ENCODE measurements around the gene UBE2G1. TPM values are rescaled to one million over a fixed set of nuclear protein-coding genes. Genes with fewer than 3 reads are reported as not detected.

The UBE2G1 gene
- total and polyA plus RNA-seq, 10 of the 15 experiments (the other 5 are each of a cell fraction or from before 2014, with no cell fraction given): 24.4 to 139 (median 77.4) TPM

- no peak for TF ChIP-seq ATF3 (IDR thresholded peaks at IDR 0.05; ENCODE audit: borderline replicate concordance, extremely low read depth, low read depth, low read length)
- TF ChIP-seq HDGF (IDR thresholded peaks at IDR 0.05): peak; percentile 59; the same call in 1 of the 2 replicates
- TF ChIP-seq NFIC (IDR thresholded peaks at IDR 0.05; ENCODE audit: low read depth, low read length): no peak
- no peak for TF ChIP-seq ZNF592 (IDR thresholded peaks at IDR 0.05)
- TF ChIP-seq NFYA (IDR thresholded peaks at IDR 0.05; ENCODE audit: borderline replicate concordance, low read depth, low read length): no peak
- TF ChIP-seq SREBF2 (IDR thresholded peaks at IDR 0.05; ENCODE audit: low read length): no peak
- TF ChIP-seq EGR1 (IDR thresholded peaks at IDR 0.05; ENCODE audit: borderline replicate concordance in 1 of 2, low read depth in 2 of 2, low read length in 2 of 2): peak in 1 of 2 experiments; percentile 56; a peak in 2 of 3 replicates
- peak; percentile 7 to 21 (median 16); a peak in 4 of 6 replicates for TF ChIP-seq CTCF (IDR thresholded peaks at IDR 0.05 in 2 of 3, conservative IDR thresholded peaks at IDR 0.05 in 1 of 3; ENCODE audit: control insufficient read depth in 2 of 3, extremely low read depth in 1 of 3, insufficient read depth in 1 of 3, low read depth in 3 of 3, low read length in 3 of 3)
- no peak for TF ChIP-seq STAT3 (IDR thresholded peaks at IDR 0.05; ENCODE audit: low read depth, low read length)
- TF ChIP-seq CREM (IDR thresholded peaks at IDR 0.05; ENCODE audit: low read depth): peak; percentile 47; the same call in 1 of the 2 replicates
- peak; percentile 84; the same call in 1 of the 2 replicates for TF ChIP-seq SMAD5 (IDR thresholded peaks at IDR 0.05; ENCODE audit: low read depth)
- no peak for TF ChIP-seq PAX5 (IDR thresholded peaks at IDR 0.05; ENCODE audit: borderline replicate concordance, low read depth, low read length)
- TF ChIP-seq EZH2 (IDR thresholded peaks at IDR 0.05; ENCODE audit: borderline replicate concordance, control insufficient read depth, low read depth, low read length): no peak
- no peak; the same call in 1 of the 2 replicates for TF ChIP-seq DPF2 (IDR thresholded peaks at IDR 0.05)
- TF ChIP-seq IRF5 (IDR thresholded peaks at IDR 0.05; ENCODE audit: borderline replicate concordance): peak; percentile 96
- no peak for TF ChIP-seq IRF3 (IDR thresholded peaks at IDR 0.05)
- TF ChIP-seq BRCA1 (IDR thresholded peaks at IDR 0.05; ENCODE audit: low read depth, low read length): peak; percentile 99
- 0 out of 2 replicates have a peak, but pooled peaks have one; percentile 30 for TF ChIP-seq TARDBP (IDR thresholded peaks at IDR 0.05; ENCODE audit: borderline replicate concordance)
- TF ChIP-seq SIX5 (IDR thresholded peaks at IDR 0.05; ENCODE audit: low read depth, low read length, severe bottlenecking): no peak
Measured at GRCh38 chr17:4263282-4264215, 102.9 kb downstream of the UBE2G1 start, which contains the start of gene ANKFY1 (continued).
